HG02798 (cell line): ENCODE measurements around the gene CAMK4.
"Not testable (repeated sequence)": the region's sequence is repeated elsewhere in the genome, so short reads cannot be mapped to it uniquely, and the experiment has no call there.

Experiments used
- ATAC-seq: cut with Tn5 transposase; IDR thresholded peaks from one replicate; pipeline ENCODE4 v1.9.1; 2021; ENCODE audit warnings: mild to moderate bottlenecking; ENCODE audit not compliant: unreplicated experiment, poor library complexity

Gene CAMK4

DNA sequence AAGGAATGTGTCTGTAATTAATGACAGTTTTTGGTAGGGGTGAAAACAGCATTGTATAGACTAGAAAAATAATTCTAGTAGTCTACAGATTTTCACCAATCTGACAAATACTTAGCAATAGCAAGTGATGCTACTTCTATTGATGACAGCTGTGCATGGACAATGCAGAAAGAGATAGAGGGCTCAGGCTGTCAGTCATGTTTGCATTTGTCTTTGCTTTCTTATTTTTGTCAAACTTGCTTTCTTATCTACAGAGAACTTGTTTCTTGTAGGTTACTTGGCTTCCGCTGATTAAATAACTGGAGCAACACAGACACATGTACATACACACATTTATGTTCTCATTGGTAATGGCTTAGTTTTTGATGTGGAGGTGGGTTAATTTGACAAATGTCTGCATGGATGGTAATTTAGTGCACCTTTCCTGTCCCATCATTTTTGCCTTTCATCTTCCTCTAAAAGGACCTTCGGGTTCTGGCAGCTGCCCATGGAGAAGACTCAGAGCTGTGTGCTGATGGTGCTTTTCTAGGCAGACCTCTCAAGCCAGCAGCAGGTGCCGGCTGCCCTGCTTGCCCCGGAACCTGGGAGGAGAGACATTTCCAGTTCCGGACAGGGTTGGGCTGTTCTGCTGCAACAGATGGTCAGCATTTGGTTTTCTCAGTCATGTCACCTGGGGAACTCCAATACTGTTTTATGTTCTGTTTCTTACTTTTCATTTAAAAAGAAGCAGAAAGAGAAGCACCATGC is 28.8 kb downstream of the CAMK4 start:
- ATAC-seq, result peak; percentile 85

DNA sequence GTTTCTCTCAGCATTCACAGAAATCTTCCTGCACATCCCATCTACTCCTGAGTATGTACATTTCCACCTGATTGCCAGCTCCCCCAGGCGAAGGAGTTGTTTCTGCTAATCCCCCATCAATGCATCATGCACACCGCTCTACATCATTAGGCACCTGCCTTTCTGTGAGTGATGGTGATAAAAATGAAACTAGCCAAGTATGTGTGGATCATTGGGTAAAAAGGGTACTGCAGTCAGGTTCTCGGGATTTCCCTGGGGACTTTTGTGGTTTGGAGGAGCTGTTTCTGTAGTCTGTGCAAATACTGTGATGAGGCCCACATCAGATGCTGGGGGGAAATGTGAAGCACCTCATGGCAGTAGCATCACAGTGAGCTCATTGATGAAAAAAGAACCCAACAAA is 30.4 kb downstream of the CAMK4 start:
- ATAC-seq, result peak; percentile 76

DNA sequence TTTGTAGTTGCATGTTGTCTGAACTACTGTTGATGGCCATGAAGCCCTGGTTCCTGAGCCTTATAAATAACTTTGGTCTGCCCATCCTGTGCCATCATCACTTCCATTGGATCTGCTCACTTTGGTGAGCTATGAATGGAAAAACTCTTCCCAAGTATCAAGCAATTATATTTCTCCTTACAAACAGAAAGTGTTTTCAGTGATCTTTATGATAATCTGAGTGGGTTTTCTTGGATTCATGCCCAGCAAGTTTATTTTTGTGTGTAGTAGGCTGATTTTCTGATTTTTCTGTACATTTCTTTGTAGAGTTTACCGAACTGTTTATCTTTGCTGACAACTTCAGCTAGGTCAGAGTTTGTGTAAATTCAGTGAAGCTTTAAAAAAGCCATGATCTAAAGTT is 31.0 kb downstream of the CAMK4 start:
- no peak for ATAC-seq

DNA sequence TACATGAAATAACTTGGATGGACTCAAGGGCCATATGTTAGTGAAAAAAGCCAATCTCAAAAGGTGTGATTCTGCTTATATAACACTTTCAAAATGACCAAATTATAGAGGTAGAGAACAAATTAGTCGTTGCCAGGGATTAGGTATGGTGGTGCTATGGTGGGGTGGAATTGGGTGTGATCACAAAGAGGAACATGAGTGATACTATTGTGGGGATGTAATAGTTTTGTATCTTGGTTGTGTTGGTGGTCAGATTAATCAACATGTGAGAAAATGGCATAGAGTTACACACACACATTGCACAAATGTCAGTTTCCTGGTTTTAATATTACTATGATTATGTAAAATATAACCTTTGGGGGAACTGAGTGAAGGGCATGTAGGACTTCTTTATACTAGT is 31.9 kb downstream of the CAMK4 start:
- ATAC-seq, result no peak

DNA sequence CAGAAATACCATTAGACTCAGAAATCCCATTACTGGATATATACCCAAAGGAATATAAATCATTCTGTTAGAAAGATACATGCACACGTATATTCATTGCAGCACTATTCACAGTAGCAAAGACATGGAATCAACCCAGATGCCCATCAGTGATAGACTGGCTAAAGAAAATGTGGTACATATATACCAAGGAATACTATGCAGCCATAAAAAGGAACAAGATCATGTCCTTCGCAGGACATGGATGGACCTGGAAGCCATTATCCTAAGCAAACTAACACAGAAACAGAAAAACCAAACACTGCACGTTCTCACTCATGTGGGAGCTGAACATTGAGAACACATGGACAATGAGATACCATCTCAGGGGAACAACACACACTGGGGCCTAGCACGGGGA is 33.4 kb downstream of the CAMK4 start:
- ATAC-seq, result not testable (repeated sequence)

DNA sequence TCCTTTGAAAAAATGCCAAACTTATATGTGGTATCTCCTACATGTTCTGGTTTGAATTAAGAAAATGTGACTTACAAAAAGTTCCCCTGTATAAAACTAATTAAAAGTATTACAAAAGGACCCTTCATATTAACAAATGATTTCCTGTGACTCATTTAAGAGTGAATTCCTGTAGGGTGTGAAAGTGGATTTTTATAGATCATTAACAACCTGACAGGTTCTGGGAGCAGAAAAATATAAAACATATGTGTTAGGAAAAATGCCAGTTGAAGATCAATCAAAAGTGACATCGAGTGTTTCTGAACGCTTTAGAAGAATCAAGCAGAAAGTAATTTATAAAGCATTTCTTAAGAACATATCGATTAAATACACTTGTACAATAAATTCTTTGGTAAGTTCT is 35.5 kb downstream of the CAMK4 start:
- ATAC-seq, result no peak

DNA sequence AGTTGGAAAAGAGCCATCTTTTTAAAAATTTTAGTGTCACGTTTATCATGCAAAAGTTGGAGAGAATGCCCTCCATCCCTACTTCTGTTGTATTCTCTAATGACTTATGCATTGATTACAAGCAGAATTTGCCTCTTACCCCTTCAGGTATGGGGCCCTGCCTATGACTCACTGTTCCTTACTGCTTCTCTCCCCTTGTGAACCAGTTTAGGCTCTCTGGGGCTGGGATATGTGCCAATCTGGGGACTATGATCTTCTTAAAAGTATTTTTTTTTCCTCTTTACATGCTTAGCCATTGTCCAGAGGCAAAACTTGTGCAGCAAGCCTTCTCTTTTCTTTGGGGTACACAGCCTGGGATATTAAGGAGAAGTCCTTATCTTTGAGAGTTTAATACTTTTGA is 37.4 kb downstream of the CAMK4 start:
- ATAC-seq, result no peak

DNA sequence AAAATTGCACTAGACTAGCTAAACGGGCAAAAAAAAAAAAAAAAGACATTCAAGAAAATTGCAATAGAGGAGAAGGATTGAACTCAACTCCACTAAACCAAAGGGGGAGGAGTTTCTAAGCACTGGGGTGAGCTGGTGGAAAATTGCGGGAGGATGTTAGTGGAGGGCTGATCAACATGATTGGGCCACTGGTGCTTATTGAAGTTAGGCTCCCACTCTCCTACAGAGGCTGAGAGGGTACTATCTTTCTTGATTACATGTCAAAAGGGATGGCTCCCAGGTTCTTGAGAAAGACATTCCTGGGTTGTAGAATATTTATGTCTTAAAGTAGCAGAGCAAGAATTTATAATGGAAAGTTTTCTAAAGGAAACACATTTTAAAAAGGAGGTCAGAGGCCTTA is 38.0 kb downstream of the CAMK4 start:
- ATAC-seq, result no peak

DNA sequence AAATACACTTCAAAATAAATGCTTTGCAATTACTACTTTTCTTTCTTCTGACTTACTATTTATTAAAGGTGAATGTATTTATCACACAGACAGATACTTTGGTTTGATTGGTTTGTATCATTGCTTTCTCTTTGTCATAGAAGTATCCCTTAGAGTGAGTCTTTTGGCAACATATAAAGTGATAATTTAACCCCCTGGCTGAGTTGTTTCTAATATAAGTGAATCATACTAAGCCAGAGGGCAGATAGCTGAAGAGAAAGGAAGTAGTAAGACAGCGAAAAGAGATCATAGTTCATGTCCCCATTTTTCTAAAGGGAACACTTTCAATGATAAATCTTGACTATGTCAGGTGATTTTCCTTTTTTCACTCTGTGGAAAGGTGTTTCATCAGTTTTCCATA is 38.6 kb downstream of the CAMK4 start:
- no peak for ATAC-seq

DNA sequence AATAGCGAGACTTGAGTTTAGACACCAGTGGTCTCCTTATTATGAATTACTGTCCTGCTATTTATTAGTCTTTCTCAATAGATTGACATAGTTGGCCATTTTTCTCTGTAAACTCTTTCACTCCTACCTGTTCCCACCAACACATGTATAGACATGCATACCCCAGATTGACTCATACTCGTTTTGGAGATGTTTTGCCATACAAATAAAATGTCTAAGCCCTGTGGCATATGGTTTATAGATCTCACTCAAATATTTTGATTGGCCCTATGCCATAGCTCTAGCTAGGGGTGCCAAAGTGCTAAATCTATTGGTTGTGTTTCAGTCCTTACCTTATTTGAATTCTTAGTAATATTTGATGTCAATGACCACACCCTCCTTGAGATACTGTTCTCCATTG is 42.3 kb downstream of the CAMK4 start:
- ATAC-seq, result no peak

DNA sequence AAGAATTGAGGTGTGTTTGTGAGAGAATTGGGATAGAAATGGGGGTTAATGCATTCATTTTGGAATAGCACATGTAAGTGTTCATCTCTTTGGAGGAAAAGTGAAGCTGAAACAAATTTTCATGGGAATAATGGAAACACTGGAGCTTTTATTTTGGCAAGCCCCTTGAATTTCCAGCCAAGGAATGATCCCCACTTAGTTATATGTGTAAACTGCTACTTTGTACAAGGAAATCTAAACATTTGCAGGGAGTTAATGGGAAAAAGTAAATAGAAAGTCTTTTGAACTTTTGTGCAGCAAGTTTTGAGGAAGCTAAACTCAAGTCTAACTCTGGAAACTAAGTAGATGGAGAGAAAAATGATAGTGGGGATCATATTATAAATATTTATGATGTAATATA is 44.1 kb downstream of the CAMK4 start:
- ATAC-seq, result no peak

DNA sequence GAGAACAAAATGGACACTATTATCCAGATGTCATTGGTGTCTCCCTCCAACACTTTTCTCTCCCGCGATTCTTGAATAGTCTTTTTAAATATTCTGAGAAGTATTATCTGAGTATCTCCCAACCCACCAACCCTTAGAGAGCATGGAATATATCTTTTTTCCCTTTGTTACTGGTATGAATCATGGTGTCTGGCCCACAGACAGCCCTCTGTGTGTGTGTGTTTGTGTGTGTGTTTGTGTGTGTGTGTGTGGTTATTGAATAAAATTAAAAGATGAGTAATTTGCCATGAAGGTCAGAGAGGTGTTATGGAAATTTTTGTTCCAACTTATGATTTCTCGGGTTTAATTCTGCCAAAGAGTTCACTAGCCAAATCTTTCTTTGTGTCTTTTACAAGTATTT is 47.7 kb downstream of the CAMK4 start:
- ATAC-seq, result no peak

DNA sequence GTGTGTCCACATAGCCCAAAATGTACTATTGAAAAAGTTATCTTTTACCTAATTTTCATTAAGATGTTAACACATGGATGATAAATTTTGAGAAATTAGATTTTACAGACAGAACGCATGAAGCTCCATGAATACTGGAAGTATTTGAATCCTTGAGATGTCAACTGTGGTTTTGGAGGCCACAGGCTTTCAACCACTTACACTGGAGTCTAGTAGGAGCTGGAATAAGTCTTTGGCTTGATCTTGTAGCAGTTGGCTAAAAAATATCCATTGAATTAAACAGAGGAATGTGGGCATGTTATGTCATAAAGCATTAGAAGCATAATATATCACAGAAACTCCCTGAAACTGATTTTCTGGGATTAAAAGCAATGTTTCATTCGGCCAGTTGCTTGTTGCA is 52.9 kb downstream of the CAMK4 start:
- no peak for ATAC-seq

DNA sequence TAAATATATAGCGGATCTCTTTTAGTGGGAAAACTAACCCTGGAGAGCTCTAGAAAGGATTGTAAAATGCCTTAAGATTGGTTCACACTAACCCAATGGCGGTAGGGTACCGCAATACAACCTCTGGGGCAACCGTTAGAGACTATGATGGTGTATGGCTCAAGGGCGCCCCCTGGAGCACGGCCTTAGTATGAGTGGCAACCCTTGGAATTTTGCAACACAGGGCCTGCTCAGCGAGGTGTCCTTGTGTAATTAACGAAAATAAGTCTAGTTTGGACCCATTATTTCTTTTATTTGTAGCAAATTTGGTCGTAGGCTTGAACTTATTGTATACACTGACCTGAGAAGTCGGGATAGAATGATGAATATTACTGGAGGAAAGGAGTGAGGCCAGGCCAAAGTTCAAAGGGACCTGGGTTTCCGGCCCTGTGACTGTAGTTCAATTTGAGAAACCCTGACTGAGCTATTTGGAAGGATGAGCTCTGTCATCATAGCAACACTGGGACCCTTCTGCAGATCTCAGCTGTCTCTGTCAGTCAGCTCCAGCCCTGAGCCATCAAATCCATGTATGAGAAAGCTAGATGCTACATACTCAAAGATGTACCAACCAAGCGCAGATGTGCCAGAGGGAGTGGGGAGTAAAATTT is 54.8 kb downstream of the CAMK4 start:
- peak; percentile 93 for ATAC-seq

DNA sequence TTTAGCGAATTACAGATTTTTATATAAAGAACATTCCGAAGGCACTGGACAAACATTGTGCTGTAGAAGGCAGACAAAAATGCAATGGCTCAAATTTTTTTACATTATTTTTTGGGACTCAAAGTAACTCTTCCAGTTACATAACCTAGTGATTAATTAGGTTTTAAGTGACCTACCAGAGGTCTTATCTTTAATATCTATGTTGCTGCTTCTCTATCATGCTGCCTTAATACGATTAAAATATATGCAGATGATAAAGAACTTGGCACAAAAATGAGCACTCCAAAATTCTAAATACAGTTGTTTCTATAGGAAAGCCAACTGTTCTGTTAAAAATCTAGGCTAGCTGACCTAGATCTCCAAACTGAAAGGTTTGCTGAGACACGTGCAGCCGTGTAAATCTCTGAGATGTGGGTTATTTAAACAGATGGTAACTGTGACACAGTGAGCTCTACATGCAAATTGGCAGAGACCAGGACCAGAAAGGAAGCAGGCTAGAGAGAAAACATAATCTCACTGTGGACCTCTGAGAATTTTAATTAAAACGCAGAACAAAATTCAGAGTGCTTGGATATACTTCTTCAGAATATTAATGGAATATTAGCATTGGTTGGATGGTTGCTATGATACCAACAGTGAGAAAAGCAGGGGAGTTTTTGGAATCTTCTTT is 56.2 kb downstream of the CAMK4 start:
- ATAC-seq, result peak; percentile 51

DNA sequence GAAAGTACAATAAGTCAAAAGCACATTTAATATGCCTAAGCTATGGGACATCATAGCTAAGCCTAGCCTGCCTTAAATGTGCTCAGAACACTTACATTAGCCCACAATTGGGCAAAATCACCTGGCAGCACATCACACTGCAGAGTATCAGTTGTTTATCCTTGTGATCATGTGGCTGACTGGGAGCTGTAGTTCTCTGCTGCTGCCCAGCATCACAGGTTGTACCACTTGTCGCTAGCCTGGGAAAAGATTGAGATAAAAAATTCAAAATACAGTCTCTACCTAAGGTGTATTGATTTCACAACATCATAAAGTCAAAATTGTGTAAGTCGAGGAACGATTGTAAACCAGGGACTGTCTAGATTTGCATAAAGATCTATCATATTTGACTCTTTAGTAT is 58.6 kb downstream of the CAMK4 start:
- ATAC-seq, result no peak

DNA sequence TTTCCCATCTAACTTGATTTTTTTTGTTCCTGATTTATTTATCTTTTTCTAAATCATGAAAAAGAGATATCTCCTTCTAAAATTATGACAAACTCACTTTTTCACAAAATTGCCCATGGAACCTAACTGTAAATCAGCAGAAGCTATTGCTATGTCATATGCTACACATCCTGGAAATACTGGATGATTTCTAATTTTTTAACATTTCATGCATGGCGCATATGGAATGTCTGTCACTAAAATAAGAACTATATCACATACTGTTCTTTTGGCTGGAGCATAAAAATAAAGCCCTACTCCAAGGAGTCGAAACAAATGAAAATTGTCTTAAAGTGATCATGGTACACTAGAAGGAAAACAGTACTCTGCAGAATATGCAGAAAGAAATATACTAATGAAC is 60.6 kb downstream of the CAMK4 start:
- no peak for ATAC-seq

DNA sequence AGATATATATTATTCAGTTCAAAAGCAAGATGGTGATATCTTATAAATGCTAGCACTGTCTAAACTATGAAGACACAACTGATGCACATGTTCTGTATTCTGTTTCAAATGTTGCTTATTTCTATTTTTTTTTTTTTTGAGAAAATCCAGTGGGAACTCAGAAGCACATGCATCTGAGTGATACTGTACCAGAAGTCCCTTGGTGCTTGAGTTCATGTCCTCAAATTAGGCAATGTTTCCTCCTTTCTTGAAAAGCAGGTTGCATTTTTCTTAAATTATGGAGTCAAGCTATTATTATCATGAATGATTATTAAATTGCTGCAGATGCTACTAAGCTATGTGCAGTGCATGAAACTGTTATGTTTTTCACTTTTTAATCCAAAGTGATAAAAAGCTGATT is 70.4 kb downstream of the CAMK4 start:
- ATAC-seq, result no peak

DNA sequence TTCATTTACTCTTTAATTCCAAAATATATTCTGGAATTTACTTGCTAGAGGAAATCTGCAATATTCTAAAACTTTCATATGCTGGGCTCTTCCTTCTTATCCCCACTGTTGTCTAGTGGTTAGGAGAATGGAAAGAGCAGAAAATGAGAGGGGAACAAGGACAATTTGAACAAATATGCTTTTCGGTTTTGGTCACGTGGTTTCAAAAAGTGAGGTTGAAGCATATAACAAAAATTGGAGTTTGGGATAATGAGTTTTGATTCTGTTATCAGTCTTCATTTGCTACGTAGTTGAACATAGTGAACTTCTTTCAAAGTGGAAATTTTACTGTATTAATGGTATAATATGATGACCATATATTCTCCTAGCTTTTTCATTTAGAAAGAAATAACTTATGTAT is 71.5 kb downstream of the CAMK4 start:
- ATAC-seq, result no peak

DNA sequence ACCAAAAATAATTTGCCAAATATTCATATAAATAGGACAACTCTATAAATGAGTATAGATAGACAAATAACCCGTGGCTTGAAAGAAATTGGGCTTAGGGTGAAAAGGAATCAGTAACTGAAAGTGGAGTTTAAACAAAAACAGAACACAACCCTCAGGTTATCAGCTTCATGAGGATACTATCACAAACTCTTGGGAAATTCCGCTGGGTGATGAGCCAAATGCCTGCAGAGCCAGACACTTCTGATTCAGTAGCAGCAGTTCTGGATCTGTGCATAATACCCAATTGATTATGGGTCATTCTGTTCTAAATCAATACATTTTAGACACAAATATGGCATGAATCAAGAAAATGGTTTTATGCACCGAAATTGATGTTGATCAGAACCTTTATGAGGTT is 72.4 kb downstream of the CAMK4 start:
- no peak for ATAC-seq

DNA sequence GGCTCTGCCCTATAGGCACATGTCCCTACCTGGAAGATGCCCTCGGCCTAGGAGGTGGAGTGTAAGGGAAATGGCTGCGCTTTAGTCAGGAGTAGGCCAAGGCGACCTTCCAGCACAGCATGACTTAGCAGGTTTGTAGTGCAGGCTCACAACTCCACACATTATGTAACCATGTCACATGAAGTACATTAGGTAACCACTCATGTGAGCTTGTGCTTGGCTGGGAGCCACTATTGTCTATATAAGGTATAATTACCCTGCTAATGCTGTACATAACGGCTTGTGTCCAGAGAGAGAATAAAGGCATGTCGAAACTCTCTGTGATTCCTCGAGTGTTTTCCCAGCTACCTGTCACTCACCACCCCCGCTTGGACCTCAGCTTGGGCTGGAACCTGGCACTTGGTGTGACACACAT is 74.9 kb downstream of the CAMK4 start:
- ATAC-seq, result no peak
